Astrocyte (in vitro differentiated cells and primary cell): ENCODE measurements around the gene SOBP. TPM values are rescaled to one million over a fixed set of nuclear protein-coding genes. Genes with fewer than 3 reads are reported as not detected.

Source experiments
- DNase-seq: peaks from one replicate; pipeline ENCODE4 v3.0.0-alpha.2; 2010; ENCODE audit warnings: low read depth
- FAIRE-seq: peaks from 2 replicates; lab custom pipeline; 2011; peaks lifted over from hg19 to GRCh38; lab: Jason Lieb, UNC
- H2AFZ ChIP-seq: 2 replicates; pipeline ENCODE4 v1.6.0; 2012; ENCODE audit warnings: low read depth, low read length, inconsistent platforms
- H3K27ac ChIP-seq: 2 replicates; pipeline ENCODE4 v1.5.1; 2011; ENCODE audit warnings: low read depth, low read length, inconsistent platforms
- H3K27me3 ChIP-seq: 2 replicates; pipeline ENCODE4 v1.6.0; 2011; ENCODE audit warnings: low read length, inconsistent platforms; ENCODE audit not compliant: insufficient read depth
- H3K36me3 ChIP-seq: 2 replicates; pipeline ENCODE4 v1.5.1; 2011; ENCODE audit warnings: low read length, inconsistent platforms; ENCODE audit not compliant: insufficient read depth
- H3K4me1 ChIP-seq: 2 replicates; pipeline ENCODE4 v1.5.1; 2011; ENCODE audit warnings: low read length, inconsistent platforms; ENCODE audit not compliant: insufficient read depth
- H3K4me2 ChIP-seq: 2 replicates; pipeline ENCODE4 v1.6.0; 2012; ENCODE audit warnings: low read length, inconsistent platforms
- H3K4me3 ChIP-seq: 2 replicates; pipeline ENCODE4 v1.5.1; 2011; ENCODE audit warnings: low read depth, mild to moderate bottlenecking, low read length, inconsistent platforms; ENCODE audit not compliant: insufficient read depth
- H3K79me2 ChIP-seq: 2 replicates; pipeline ENCODE4 v1.6.0; 2012; ENCODE audit warnings: mild to moderate bottlenecking, low read length, inconsistent platforms; ENCODE audit not compliant: insufficient read depth
- H3K9ac ChIP-seq: 2 replicates; pipeline ENCODE4 v1.6.0; 2012; ENCODE audit warnings: mild to moderate bottlenecking, low read length, inconsistent platforms
- H3K9me3 ChIP-seq: 2 replicates; pipeline ENCODE4 v1.5.1; 2012; ENCODE audit warnings: low read depth, mild to moderate bottlenecking, low read length, inconsistent platforms; ENCODE audit not compliant: insufficient read depth
- H4K20me1 ChIP-seq: 2 replicates; pipeline ENCODE4 v1.6.0; 2012; ENCODE audit warnings: low read length, inconsistent platforms; ENCODE audit not compliant: insufficient read depth
- H3K27ac Mint-ChIP-seq: one replicate; pipeline ENCODE4 v1.8.0; 2021; ENCODE audit warnings: mild to moderate bottlenecking, mixed read lengths; ENCODE audit not compliant: unreplicated experiment
- H3K27me3 Mint-ChIP-seq: one replicate; pipeline ENCODE4 v1.8.0; 2021; ENCODE audit warnings: low read depth, mixed read lengths; ENCODE audit not compliant: unreplicated experiment
- H3K36me3 Mint-ChIP-seq: one replicate; pipeline ENCODE4 v1.8.0; 2021; ENCODE audit warnings: low read depth, mixed read lengths; ENCODE audit not compliant: unreplicated experiment
- H3K4me1 Mint-ChIP-seq: one replicate; pipeline ENCODE4 v1.8.0; 2021; ENCODE audit warnings: low read depth, mixed read lengths; ENCODE audit not compliant: unreplicated experiment
- H3K4me3 Mint-ChIP-seq: one replicate; pipeline ENCODE4 v1.8.0; 2021; ENCODE audit warnings: mild to moderate bottlenecking, moderate library complexity, mixed read lengths; ENCODE audit not compliant: unreplicated experiment
- H3K9me3 Mint-ChIP-seq: one replicate; pipeline ENCODE4 v1.8.0; 2021; ENCODE audit warnings: mild to moderate bottlenecking, mixed read lengths; ENCODE audit not compliant: unreplicated experiment
- CTCF ChIP-seq: IDR thresholded peaks from 2 replicates; pipeline ENCODE4 v1.5.1; 2011; ENCODE audit warnings: low read depth, mild to moderate bottlenecking, inconsistent platforms, low read length, moderate library complexity; ENCODE audit not compliant: insufficient read depth
- EZH2 ChIP-seq: IDR thresholded peaks from 2 replicates; pipeline ENCODE4 v1.6.1; 2012; ENCODE audit warnings: mild to moderate bottlenecking, low read length, inconsistent platforms; ENCODE audit not compliant: insufficient read depth
- total RNA-seq: library from RNA; stranded (reverse); gene quantifications from 2 replicates; pipeline ENCODE4 v1.2.1, GENCODE V29; 2021

Gene SOBP
- total RNA-seq, 1 donor from 2014 or later, result 4.7 TPM

GRCh38 chr6:107576852-107577251 lies 86.9 kb downstream of the SOBP start:
- peak; percentile 66 for FAIRE-seq
- Histone ChIP-seq H3K4me1 (peaks cover 4% of the 10 kb centered on the region), H2AFZ (no peak overlapping the region), H3K27ac (no peak overlapping the region), H3K79me2 (no peaks in the 10 kb centered on the region), H3K27me3 (no peaks in the 10 kb centered on the region), H3K9ac (no peak overlapping the region), H3K4me2 (peak overlapping the region; percentile 30), H4K20me1 (no peaks in the 10 kb centered on the region), H3K36me3 (no peaks in the 10 kb centered on the region), H3K9me3 (no peaks in the 10 kb centered on the region), H3K4me3 (no peak overlapping the region)
- Mint-ChIP-seq H3K4me1 (peaks cover 11% of the 10 kb centered on the region), H3K27me3 (no peaks in the 10 kb centered on the region), H3K9me3 (no peaks in the 10 kb centered on the region), H3K4me3 (no peak overlapping the region), H3K36me3 (peaks cover 4% of the 10 kb centered on the region), H3K27ac (peak overlapping the region; percentile 60)
- TF ChIP-seq CTCF, result no peak
- TF ChIP-seq EZH2, result no peak
- DNase-seq, result peak; percentile 80

- Histone ChIP-seq H3K9me3 (no peaks in the 10 kb centered on the region), H3K79me2 (no peaks in the 10 kb centered on the region), H3K27ac (no peak overlapping the region), H2AFZ (no peak overlapping the region), H4K20me1 (no peaks in the 10 kb centered on the region), H3K4me1 (peaks cover 4% of the 10 kb centered on the region), H3K4me2 (no peak overlapping the region), H3K36me3 (no peaks in the 10 kb centered on the region), H3K4me3 (no peak overlapping the region), H3K27me3 (no peaks in the 10 kb centered on the region), H3K9ac (no peak overlapping the region)
- no peak for FAIRE-seq
- Mint-ChIP-seq H3K4me1 (peaks cover 11% of the 10 kb centered on the region), H3K27ac (no peak overlapping the region), H3K9me3 (no peaks in the 10 kb centered on the region), H3K36me3 (peaks cover 4% of the 10 kb centered on the region), H3K4me3 (no peak overlapping the region), H3K27me3 (no peaks in the 10 kb centered on the region)
- DNase-seq, result no peak
- TF ChIP-seq EZH2, result no peak
- no peak for TF ChIP-seq CTCF
Observed at GRCh38 chr6:107578642-107579341, 88.9 kb downstream of the SOBP start.

- H4K20me1 ChIP-seq, result no peaks in the 10 kb centered on the region
- no peaks in the 10 kb centered on the region for H3K27me3 ChIP-seq
- H3K27ac ChIP-seq, result no peak overlapping the region
- no peak overlapping the region for H2AFZ ChIP-seq
- no peak for FAIRE-seq
- TF ChIP-seq CTCF (no peak), EZH2 (no peak)
- no peaks in the 10 kb centered on the region for H3K9me3 Mint-ChIP-seq
- H3K4me2 ChIP-seq, result no peak overlapping the region
- no peaks in the 10 kb centered on the region for H3K9me3 ChIP-seq
- no peaks in the 10 kb centered on the region for H3K27me3 Mint-ChIP-seq
- no peaks in the 10 kb centered on the region for H3K79me2 ChIP-seq
- no peak overlapping the region for H3K27ac Mint-ChIP-seq
- peaks cover 11% of the 10 kb centered on the region for H3K4me1 Mint-ChIP-seq
- peaks cover 4% of the 10 kb centered on the region for H3K4me1 ChIP-seq
- peaks cover 2% of the 10 kb centered on the region for H3K36me3 Mint-ChIP-seq
- H3K4me3 Mint-ChIP-seq, result no peak overlapping the region
- DNase-seq, result no peak
- H3K4me3 ChIP-seq, result no peak overlapping the region
- H3K9ac ChIP-seq, result no peak overlapping the region
- no peaks in the 10 kb centered on the region for H3K36me3 ChIP-seq
Observed at GRCh38 chr6:107579456-107580056, 89.6 kb downstream of the SOBP start.
